ENCODE results near the gene TRIM4.
"Not testable (repeated sequence)": the region's sequence is repeated elsewhere in the genome, so short reads cannot be mapped to it uniquely, and the experiment has no call there.

TRIM4 gene

GRCh38 chr7:99910976-99911375 is 8.4 kb downstream of the TRIM4 start:
- DNase-seq: no peak

DNA sequence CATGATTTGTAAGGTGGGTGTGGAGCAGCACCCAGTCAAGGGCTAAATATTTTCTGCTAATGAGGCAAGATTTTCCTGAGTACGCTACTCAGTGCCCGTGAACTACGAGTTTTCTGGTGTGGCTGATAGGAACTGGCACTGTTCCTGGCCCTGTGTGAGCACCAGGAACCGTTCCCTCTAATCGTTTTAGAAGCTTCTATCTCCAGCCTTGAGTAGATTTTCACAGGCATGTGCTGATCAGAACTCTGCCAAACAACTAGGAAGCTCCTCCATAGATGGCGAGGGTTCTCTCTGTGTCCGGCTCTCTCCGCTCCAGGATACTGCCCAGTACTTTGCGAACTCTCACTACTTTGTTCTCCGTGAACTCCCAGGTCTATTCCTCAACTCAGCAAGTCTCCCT is 17.7 kb downstream of the TRIM4 start:
- DNase-seq: no peak

DNA sequence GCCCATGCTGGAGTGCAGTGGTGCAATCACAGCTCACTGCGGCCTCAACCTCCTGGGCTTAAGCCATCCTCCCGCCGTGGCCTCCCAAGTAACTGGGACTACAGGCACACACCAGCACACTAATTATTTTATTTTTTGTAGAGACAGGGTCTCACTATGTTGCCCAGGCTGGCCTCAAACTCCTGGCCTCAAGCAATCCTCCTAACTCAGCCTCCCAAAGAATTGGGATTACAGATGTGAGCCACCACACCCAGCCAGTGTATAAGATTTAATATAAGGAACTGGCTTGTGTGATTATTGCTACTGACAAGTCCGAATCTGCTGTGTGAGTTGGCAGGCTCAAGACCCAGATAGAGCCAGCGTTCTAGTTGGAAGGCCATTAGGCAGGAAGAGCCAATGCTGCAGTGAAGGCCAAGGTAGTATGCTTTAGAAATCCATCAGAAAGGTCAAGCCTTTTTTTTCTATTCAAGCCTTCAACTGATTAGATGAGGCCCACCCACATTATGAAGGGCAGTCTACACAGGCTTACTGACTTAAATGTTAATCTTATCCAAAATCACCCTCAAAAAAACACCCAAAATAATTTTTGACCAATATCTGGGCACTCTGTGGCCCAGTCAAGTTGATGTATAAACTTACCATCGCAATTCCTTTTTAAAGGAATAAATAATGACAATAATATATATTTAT is 19.4 kb downstream of the TRIM4 start:
- DNase-seq: no peak

- no peak for DNase-seq
Observed at GRCh38 chr7:99898836-99899235, 20.5 kb downstream of the TRIM4 start.

DNA sequence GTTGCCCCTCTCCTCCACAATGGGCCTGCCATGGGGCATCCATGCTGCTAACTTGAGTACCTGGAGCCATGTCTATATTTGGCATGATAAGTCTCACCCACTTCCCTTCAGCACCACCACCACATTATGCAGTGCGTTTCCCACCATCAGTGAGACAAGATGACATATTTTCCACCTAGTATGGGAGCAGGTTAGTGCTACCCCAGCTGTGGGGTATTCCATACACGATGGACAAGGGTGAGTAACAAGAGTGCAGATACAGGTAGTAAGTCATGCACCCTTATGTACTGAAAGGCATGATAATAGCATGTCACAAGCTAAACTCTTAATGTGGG is 21.3 kb downstream of the TRIM4 start:
- DNase-seq: no peak

DNA sequence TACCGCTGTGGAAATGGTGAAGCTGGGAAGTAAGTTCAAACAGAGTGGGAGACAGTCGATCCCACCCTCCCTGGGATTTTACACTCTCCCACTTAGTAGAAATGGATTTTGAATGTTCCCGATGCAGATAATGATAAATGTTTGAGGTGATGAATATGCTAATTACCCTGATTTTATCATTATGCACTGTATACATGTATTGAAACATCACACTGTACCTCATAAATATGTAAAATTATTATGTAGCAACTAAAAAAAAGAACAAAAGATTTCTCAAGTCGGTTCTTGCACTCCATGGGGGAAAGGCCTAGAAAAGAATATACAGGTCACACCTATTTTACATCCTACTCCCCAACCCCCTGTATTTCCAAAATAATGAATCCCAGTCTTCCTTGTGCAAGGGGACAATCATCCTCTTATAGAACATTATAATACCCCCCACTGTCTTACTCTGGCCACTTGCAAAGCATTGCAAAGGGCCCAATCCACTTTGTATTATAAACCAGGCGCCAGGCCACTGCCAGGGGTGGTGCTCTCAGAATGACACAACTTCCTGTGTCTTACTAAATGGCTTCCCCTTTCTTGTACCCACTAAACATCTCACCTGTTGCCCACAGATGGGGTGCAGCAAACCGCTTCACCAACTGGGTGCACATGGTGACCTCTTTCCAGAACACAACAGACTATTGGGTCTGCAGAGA is 21.9 kb downstream of the TRIM4 start:
- DNase-seq: no peak

DNA sequence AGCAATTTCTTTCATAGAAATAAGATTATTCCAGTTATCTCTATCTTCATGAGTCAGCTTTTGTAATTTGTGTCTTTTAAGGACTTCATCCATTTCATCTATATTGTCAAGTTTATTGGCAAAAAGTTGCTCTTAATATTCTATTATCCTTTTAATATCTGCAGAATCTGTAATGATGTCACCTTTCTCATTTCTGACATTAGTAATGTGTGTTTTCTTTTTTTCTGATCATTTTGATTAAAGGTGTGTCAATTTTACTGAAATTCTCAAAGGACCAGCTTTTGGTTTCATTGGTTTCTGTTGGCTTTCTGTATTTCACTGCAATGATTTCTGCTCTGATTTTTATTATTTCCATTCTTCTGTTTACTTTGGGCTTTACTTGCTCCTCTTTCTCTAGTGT is 24.6 kb downstream of the TRIM4 start:
- DNase-seq: no peak

- DNase-seq: no peak
Observed at GRCh38 chr7:99893280-99893679, 26.1 kb downstream of the TRIM4 start.

GRCh38 chr7:99890348-99890747 is 29.0 kb downstream of the TRIM4 start:
- DNase-seq: not testable (repeated sequence)

DNA sequence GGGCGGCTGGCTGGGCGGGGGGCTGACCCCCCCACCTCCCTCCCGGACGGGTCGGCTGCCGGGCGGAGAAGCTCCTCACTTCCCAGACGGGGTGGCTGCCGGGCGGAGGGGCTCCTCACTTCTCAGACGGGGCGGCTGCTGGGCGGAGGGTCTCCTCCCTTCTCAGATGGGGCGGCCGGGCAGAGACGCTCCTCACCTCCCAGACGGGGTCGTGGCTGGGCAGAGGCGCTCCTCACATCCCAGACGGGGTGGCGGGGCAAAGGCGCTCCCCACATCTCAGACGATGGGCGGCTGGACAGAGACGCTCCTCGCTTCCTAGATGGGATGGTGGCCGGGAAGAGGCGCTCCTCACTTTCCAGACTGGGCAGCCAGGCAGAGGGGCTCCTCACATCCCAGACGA is 31.0 kb downstream of the TRIM4 start:
- DNase-seq: not testable (repeated sequence)

- no peak for DNase-seq
Observed at GRCh38 chr7:99881370-99881769, 38.0 kb downstream of the TRIM4 start.

- no peak for DNase-seq
Observed at GRCh38 chr7:99876933-99877332, 42.4 kb downstream of the TRIM4 start, which contains the start of gene OR2AE1. Gene OR2AE1, minus strand, starts transcription at chr7:99877033. Its CDS starts 0 bp downstream, at chr7:99877033.

GRCh38 chr7:99876491-99876890 is 42.8 kb downstream of the TRIM4 start:
- no peak for DNase-seq

DNA sequence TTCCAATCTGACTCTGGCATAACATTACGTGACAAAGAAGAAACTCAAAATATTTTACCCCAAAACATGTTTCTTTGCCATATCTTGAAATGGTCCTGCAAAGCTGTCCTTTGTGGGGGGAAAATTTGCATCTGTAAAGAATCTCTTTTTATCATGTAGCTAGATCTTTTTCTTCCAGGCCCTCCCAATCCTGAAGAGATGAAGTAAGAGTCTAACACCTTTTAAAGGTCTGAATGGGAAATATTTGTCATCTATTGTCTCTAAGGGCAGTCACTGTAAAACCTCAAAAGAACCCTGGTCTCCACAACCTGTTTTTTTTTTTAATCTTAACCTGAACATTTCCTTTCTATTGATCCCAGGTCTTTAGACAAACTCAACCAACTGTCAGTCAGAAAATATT is 51.1 kb downstream of the TRIM4 start:
- no peak for DNase-seq

- DNase-seq: not testable (repeated sequence)
Observed at GRCh38 chr7:99867477-99867876, 51.9 kb downstream of the TRIM4 start.

DNA sequence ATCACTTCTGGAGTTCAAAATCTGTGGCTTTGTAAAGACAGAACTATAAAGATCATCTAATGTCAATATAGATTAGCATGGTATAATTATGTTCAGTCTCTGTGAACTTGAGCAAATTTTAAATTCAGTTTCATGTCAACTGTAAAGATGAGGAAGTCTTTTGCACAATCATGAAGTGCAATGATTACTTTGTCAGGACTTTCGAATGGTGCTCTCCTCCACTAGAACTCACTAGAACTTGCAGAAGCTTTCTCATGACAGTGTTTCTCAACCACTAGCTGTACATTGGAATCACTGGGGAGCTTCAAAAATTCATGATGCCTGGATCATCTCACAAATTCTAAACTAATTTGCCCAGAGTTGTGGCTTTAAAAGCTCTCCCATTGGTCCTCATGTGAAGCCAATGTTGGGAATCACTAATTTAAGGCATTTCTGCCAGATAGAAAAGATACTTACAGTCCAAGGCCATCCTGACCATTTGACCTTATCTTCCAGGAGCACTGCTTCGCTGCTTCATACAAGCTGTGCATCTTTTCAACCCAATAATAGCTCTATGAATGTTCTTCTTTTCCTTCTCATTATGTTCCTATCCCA is 55.4 kb downstream of the TRIM4 start:
- no peak for DNase-seq

DNA sequence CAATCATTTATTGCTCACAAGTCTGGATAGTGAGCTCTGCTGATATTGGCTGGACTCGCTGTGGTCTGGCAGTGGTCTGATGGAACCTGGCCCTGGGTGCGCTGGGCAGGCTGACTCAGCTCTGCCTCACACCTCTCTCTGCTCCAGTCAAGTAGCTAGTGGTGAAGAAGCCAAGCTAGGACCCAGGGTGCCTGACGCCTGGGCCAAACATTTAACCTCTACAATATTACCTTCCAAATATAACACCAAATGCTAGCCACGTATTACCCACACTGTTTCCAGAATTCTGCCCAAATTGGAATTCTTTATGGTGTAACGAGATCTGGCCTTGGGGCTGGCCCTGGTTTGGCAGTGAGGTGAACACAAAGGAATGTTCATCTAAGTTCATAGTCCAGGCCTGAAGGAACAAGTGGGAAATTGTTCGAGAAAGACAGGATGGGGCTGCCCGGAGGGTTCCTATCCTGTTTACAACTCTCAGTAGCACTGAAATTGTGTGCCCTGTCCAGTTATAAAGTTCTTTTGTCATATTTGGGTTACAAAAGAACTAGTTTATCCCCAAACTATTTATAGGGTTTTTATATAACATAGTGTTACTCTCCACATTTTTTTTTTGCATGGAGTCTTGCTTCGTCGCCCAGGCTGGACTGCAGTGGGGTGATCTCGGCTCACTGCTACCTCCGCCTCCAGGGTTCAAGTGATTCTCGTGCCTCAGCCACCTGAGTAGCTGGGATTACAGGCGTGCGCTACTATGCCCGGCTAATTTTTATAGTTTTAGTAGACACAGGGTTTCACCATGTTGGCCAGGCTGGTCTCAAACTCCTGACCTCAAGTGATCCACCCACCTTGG is 58.8 kb downstream of the TRIM4 start:
- no peak for DNase-seq

DNA sequence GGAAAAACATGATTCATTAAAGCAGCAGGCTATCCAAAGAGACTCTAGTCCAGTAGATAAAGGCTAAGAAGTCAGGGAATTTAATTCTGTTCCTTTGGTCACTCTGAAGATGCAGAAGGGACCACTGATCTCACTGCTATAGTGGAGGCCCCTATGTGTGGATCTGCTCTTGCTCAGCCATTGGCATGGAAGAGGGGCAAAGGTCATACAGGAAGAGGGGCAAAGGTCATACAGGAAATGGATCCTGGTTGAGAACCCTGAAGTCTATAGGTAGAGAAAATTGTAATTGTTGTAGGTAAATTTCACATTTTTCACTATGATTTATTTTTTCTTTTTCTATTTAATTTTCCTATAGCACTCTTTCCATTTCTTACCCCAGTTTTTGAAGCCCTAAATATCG is 64.1 kb downstream of the TRIM4 start:
- no peak for DNase-seq

DNA sequence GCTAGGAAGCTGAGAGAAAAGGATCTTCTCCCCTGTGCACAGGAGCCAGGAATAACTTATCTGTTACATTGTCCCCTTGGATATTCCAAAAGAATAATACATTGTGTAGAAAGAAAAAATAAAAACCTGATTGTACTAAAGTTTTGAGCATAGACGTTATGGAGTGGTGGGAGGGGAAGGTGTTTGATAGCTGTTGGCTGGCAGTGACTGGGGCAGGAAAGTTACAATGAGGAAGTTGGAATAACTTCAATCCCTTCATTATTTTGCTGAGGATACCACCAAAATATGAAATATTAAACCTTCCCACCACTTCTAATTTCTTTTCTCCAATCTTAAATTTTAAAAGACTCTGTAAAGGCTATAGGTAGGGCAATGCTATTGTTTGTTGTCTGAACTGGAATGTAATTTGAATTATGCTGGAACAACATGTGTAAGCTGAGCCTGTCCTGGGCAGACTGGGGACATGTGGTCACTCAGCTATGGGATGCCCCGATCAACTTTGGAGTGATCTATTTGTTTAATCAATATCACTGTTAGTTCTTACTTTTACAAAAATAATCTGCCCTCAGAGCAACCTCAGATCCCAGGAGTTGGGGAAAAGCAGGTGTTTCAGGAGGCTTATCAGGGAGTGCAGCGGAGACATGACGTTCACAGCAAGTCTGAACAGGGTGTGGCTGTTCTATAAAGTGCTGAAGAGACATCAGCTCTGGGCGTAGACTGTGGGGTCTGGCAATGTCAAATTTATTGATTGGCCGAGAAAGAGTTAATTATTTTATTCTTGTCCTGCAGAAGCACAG is 70.7 kb downstream of the TRIM4 start:
- no peak for DNase-seq

GRCh38 chr7:99844328-99844727 is 75.0 kb downstream of the TRIM4 start:
- no peak for DNase-seq

GRCh38 chr7:99843808-99844207 is 75.5 kb downstream of the TRIM4 start:
- no peak for DNase-seq

DNA sequence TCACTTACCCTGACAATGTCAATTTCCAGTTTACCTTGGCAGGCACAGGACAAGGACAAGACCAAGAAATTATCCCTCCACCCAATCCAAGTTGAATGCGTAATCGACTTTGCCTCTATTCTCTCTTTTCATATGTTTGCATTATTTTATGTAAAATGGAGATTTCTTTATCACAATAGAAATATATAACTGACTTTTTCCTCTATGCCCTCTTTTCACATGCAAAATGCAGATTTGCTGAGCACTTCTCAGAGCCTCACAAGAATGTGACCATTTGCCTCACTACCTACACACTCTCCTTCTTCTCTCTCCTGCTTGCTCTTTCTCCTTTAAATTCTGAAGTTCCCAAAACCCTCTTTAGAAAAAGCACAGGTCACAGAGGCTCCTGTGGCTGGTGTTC is 76.4 kb downstream of the TRIM4 start:
- no peak for DNase-seq
